K562 (cell line): ENCODE data around the gene PBX4. TPM values are rescaled to one million over a fixed set of nuclear protein-coding genes. Genes with fewer than 3 reads are reported as not detected.
A peak's percentile ranks its signal among the peaks of the same experiment; 100 is the strongest.

Experiments
- ATAC-seq: fragments of 200-7000 bp; cut with Tn5 transposase; 3 replicates; pipeline ENCODE4 v1.9.1; 2020; ENCODE audit warnings: moderate library complexity
- BruUV-seq: library from RNA; stranded (reverse); fragments of 400-500 nt; replicated peaks from 2 replicates; lab custom pipeline; 2021; lab: Mats Ljungman, UMichigan
- CTCF ChIA-PET: fragments of 300-600 bp; formaldehyde crosslinking; extraction: SDS; loops from one replicate; lab custom pipeline; 2021; ENCODE audit warnings: low intra/inter-chr PET ratio; lab: Yijun Ruan, JAX
- POLR2A ChIA-PET: fragments of 300-600, 350-650 bp; sonication (Branson Sonifier 250); formaldehyde crosslinking; extraction: SDS; loops from one replicate; lab custom pipeline; 2021; ENCODE audit warnings: antibody characterized with exemption, inconsistent platforms; lab: Yijun Ruan, JAX
- DNase-seq, 4 experiments: peaks; one replicate each; pipeline versions ENCODE4 v3.0.0 to v3.0.0-alpha.2; 2011 to 2018; ENCODE audit warnings: low spot score in 3 of 4, mixed read lengths in 3 of 4; ENCODE audit errors: extremely low read depth in 1 of 4
- FAIRE-seq: peaks from 2 replicates; lab custom pipeline; 2011; peaks lifted over from hg19 to GRCh38; lab: Jason Lieb, UNC
- H2AFZ ChIP-seq: 2 replicates; pipeline ENCODE4 v1.6.0; 2011; ENCODE audit warnings: low read depth, low read length, control low read depth, inconsistent platforms
- H3K27ac ChIP-seq: fragments of 200-600 bp; 3 replicates; pipeline ENCODE4 v1.8.0; 2011; ENCODE audit warnings: low read depth, mild to moderate bottlenecking, control low read depth, inconsistent platforms, low read length, moderate library complexity, mixed read lengths; ENCODE audit errors: extremely low read depth
- H3K27me3 ChIP-seq, 2 experiments: fragments of 300-600 bp in 1 of 2; 2 replicates in 1 of 2; 3 replicates in 1 of 2; pipeline versions ENCODE4 v1.6.0 to v1.8.0; 2011; ENCODE audit warnings: inconsistent platforms in 2 of 2, low read length in 2 of 2, mild to moderate bottlenecking in 1 of 2, mixed read lengths in 1 of 2, moderate library complexity in 1 of 2; ENCODE audit not compliant: control insufficient read depth in 2 of 2, insufficient read depth in 2 of 2
- H3K36me3 ChIP-seq: fragments of 300-600 bp; 3 replicates; pipeline ENCODE4 v1.8.0; 2011; ENCODE audit warnings: mild to moderate bottlenecking, low read length, inconsistent platforms; ENCODE audit not compliant: control insufficient read depth, insufficient read depth
- H3K4me1 ChIP-seq, 2 experiments: fragments of 200-600 bp in 1 of 2; replicated peaks in 1 of 2; 2 replicates in 1 of 2; 3 replicates in 1 of 2; pipeline versions ENCODE4 v1.5.1 to v1.8.0; 2011; ENCODE audit warnings: inconsistent platforms in 2 of 2, low read length in 2 of 2, mild to moderate bottlenecking in 1 of 2, mixed read lengths in 1 of 2, moderate library complexity in 1 of 2; ENCODE audit not compliant: control insufficient read depth in 2 of 2, insufficient read depth in 2 of 2
- H3K4me2 ChIP-seq: 2 replicates; pipeline ENCODE4 v1.6.1; 2011; ENCODE audit warnings: low read length, control low read depth, inconsistent platforms, mixed read lengths; ENCODE audit not compliant: insufficient read depth
- H3K4me3 ChIP-seq: fragments of 200-600 bp; sonication (generic), shearing (Covaris generic); 2 replicates; pipeline ENCODE4 v1.5.1; 2016; ENCODE audit warnings: control low read depth, inconsistent platforms
- H3K79me2 ChIP-seq: fragments of 200-600 bp; 3 replicates; pipeline ENCODE4 v1.8.0; 2011; ENCODE audit warnings: low read length, inconsistent platforms; ENCODE audit not compliant: control insufficient read depth, insufficient read depth
- H3K9ac ChIP-seq, 2 experiments: 2 replicates each; pipeline versions ENCODE4 v1.6.0 to v1.6.1; 2011; ENCODE audit warnings: low read depth in 2 of 2, low read length in 2 of 2, control low read depth in 1 of 2, inconsistent platforms in 1 of 2, mild to moderate bottlenecking in 1 of 2, mixed read lengths in 1 of 2; ENCODE audit not compliant: insufficient read depth in 1 of 2
- H3K9me1 ChIP-seq: one replicate; pipeline ENCODE4 v1.6.0; 2011; ENCODE audit warnings: inconsistent platforms, mild to moderate bottlenecking, low read length, moderate library complexity; ENCODE audit not compliant: control insufficient read depth, insufficient read depth
- H3K9me3 ChIP-seq: replicated peaks from 2 replicates; pipeline ENCODE4 v1.5.1; 2011; ENCODE audit warnings: low read depth, low read length, inconsistent platforms; ENCODE audit not compliant: control insufficient read depth, insufficient read depth
- H4K20me1 ChIP-seq: replicated peaks from 2 replicates; pipeline ENCODE4 v1.6.1; 2011; ENCODE audit warnings: low read length, inconsistent platforms, mixed read lengths; ENCODE audit not compliant: control insufficient read depth, insufficient read depth
- POLR2G ChIP-seq: fragments of 200-400 bp; formaldehyde crosslinking; IDR thresholded peaks from 2 replicates; pipeline ENCODE4 v1.6.1; 2017; ENCODE audit warnings: low read depth, mild to moderate bottlenecking, antibody characterized with exemption, low read length, moderate library complexity
- ZC3H4 ChIP-seq: sonication (generic); formaldehyde crosslinking; IDR thresholded peaks from 2 replicates; pipeline ENCODE4 v1.9.0; 2021; ENCODE audit warnings: missing genetic modification reagents, borderline replicate concordance
- WGBS: fragments of 100-300 bp; shearing (Covaris generic); methylation state at CpG from one replicate; pipeline ENCODE4 v1.1.6; 2016; ENCODE audit warnings: low coverage, mixed read lengths; ENCODE audit not compliant: insufficient coverage; ENCODE audit errors: missing lambda C conversion rate; 5-methylcytosine and 5-hydroxymethylcytosine counted together
- in situ Hi-C: fragments of 300-500 bp; cut with MboI; formaldehyde crosslinking; loops from 4 replicates; pipeline ENCODE4 v1.15.0; 2018; ENCODE audit warnings: inconsistent platforms, mixed read lengths
- intact Hi-C: fragments of 100-400 bp; cut with micrococcal nuclease; formaldehyde crosslinking; loops from 2 replicates; pipeline ENCODE4 v1.14.2; 2022
- polyA plus RNA-seq, 8 experiments: library from polyadenylated mRNA; depleted of rRNA in 4 of 8; stranded (reverse) in 5 of 8; unstranded in 3 of 8; fragments of >200 nt; fragmentation: Nextera tagmentation in 2 of 8; fragmentation: Illumina TruSeq in 1 of 8; extraction: Ambion mirVana in 2 of 8; extraction: Trizol in 1 of 8; gene quantifications; 2 replicates each; pipeline versions ENCODE4 v1.2.1 to v1.2.3, GENCODE V29; 2011 to 2014; ENCODE audit warnings: inconsistent platforms in 1 of 8, missing spikeins in 1 of 8
- total RNA-seq, 7 experiments: library from RNA; depleted of rRNA in 6 of 7; stranded (reverse); fragments of >200 nt in 6 of 7; fragmentation: Illumina TruSeq in 2 of 7; extraction: Trizol in 2 of 7; gene quantifications; 2 replicates each; pipeline versions ENCODE4 v1.2.1 to v1.2.3, GENCODE V29; 2011 to 2021; ENCODE audit warnings: low replicate concordance in 1 of 7
- TF ChIP-seq, protein P1 (sequence below): sonication (generic); formaldehyde crosslinking; IDR thresholded peaks from 2 replicates; pipeline ENCODE4 v1.8.1; 2023; ENCODE audit warnings: mild to moderate bottlenecking, missing genetic modification reagents

The PBX4 gene
- total and polyA plus RNA-seq, 9 of the 15 experiments (the other 6 are each of a cell fraction or from before 2014, with no cell fraction given) = 0.11 to 3.8 (median 1.6) TPM; not detected in 1

DNA sequence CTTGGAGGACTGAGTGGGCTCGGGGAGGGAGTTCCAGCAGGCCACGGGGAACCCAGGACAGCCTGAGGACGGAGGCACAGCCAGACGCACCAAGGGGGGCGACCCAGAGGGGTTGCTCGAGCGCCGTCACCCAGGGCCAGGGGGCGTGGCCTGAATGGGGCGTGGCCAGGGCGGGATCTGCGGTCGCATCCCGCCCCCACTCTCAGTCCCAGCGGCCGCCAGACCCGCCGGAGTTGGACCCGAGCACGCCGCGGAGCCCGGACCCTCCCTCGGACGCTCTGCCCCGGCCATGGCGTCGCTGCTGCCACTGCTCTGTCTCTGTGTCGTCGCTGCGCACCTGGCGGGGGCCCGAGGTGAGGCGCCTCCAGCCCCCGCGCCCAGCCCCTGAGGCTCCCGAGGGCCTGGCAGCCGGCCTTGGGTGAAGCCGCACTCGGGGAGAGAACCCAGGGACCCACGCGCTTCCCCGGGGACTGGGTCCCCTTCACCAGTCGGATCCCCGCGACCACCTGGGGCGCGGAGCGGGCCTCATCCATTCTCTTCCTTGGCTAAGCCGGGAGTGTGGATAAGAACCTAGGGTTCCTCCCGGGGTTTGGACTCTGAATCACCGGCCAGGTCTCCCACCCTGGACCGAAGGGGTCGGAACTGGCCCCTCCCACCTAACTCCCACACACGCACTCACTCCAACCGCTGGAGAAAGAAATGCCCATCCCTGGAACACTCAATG is 80.3 kb downstream of the PBX4 start, which contains the start of gene CILP2:
TSS of gene CILP2 (plus strand) at position 205 of the 724 bp plus-strand sequence. CDS start at position 290, 85 bp downstream.
- ATAC-seq (no peak), FAIRE-seq (no peak), DNase-seq (peak in 2 of 4 experiments; percentile 48 to 53)
- no peaks in the 10 kb centered on the region; the same call in 1 of the 2 replicates for H3K9me3 ChIP-seq
- H3K4me3 ChIP-seq = no peak within 1 kb of the TSS
- ChIA-PET POLR2A (no interaction called here), CTCF (no interaction called here)
- H4K20me1 ChIP-seq = no peaks in the 10 kb centered on the region
- no peak within 1 kb of the TSS for H2AFZ ChIP-seq
- no peak within 1 kb of the TSS for H3K4me2 ChIP-seq
- BruUV-seq = no TSS peak
- H3K9me1 ChIP-seq = no peaks in the 10 kb centered on the region
- no peaks in the 10 kb centered on the region for H3K27me3 ChIP-seq
- WGBS = 75% methylated on average over 21 of the region's 56 CpGs
- TF ChIP-seq ZC3H4 (CRISPR knock-in tag) (no peak), POLR2G (peak; percentile 50)
- TF ChIP-seq, protein P1, sequence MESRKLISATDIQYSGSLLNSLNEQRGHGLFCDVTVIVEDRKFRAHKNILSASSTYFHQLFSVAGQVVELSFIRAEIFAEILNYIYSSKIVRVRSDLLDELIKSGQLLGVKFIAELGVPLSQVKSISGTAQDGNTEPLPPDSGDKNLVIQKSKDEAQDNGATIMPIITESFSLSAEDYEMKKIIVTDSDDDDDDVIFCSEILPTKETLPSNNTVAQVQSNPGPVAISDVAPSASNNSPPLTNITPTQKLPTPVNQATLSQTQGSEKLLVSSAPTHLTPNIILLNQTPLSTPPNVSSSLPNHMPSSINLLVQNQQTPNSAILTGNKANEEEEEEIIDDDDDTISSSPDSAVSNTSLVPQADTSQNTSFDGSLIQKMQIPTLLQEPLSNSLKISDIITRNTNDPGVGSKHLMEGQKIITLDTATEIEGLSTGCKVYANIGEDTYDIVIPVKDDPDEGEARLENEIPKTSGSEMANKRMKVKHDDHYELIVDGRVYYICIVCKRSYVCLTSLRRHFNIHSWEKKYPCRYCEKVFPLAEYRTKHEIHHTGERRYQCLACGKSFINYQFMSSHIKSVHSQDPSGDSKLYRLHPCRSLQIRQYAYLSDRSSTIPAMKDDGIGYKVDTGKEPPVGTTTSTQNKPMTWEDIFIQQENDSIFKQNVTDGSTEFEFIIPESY (CRISPR knock-in tag) = peak; percentile 92
- no peak within 1 kb of the TSS for H3K9ac ChIP-seq
- in situ Hi-C loops (loop anchor here (25.0 kb wide), 1 partner anchor 99 kb away; the partner anchor contains the start of genes GMIP and LPAR2), intact Hi-C loops (no loop called here)
- peaks cover 2 to 55% of the 10 kb centered on the region in 2 experiments; a peak in 2 of 5 replicates for H3K4me1 ChIP-seq
- no peaks in the 10 kb centered on the region for H3K36me3 ChIP-seq
- H3K27ac ChIP-seq = no peak within 1 kb of the TSS
- no peaks in the 10 kb centered on the region for H3K79me2 ChIP-seq
